HG03378 (cell line): ENCODE measurements around the gene KLF15.
"Not testable (repeated sequence)": the region's sequence is repeated elsewhere in the genome, so short reads cannot be mapped to it uniquely, and the experiment has no call there.

Experiments used
- ATAC-seq: cut with Tn5 transposase; IDR thresholded peaks from one replicate; pipeline ENCODE4 v1.9.1; 2021; ENCODE audit warnings: mild to moderate bottlenecking, moderate library complexity; ENCODE audit not compliant: unreplicated experiment

The KLF15 gene

GRCh38 chr3:126348308-126348920 is 8.8 kb downstream of the KLF15 start:
- no peak for ATAC-seq

- no peak for ATAC-seq
These were observed 9.6 kb downstream of the KLF15 start for GRCh38 chr3:126347543-126348161.

GRCh38 chr3:126346466-126346865 is 10.7 kb downstream of the KLF15 start:
- no peak for ATAC-seq

GRCh38 chr3:126345641-126346460 is 11.4 kb downstream of the KLF15 start:
- no peak for ATAC-seq

GRCh38 chr3:126345231-126345630 is 12.0 kb downstream of the KLF15 start:
- ATAC-seq = no peak

- no peak for ATAC-seq
These were observed 12.7 kb downstream of the KLF15 start for GRCh38 chr3:126344380-126345041.

- no peak for ATAC-seq
These were observed 13.6 kb downstream of the KLF15 start for GRCh38 chr3:126343649-126344035.

GRCh38 chr3:126342991-126343648 is 14.1 kb downstream of the KLF15 start:
- ATAC-seq = no peak

GRCh38 chr3:126342211-126342610 is 15.0 kb downstream of the KLF15 start:
- ATAC-seq = no peak

GRCh38 chr3:126341755-126342150 is 15.5 kb downstream of the KLF15 start:
- no peak for ATAC-seq

GRCh38 chr3:126340943-126341754 is 16.1 kb downstream of the KLF15 start:
- ATAC-seq = no peak

GRCh38 chr3:126340596-126340942 is 16.6 kb downstream of the KLF15 start:
- ATAC-seq = no peak

- ATAC-seq = no peak
These were observed 17.1 kb downstream of the KLF15 start for GRCh38 chr3:126340081-126340511.

- ATAC-seq = no peak
These were observed 17.7 kb downstream of the KLF15 start for GRCh38 chr3:126339466-126339865.

- no peak for ATAC-seq
These were observed 18.4 kb downstream of the KLF15 start for GRCh38 chr3:126338790-126339288.

GRCh38 chr3:126337980-126338651 is 19.1 kb downstream of the KLF15 start:
- no peak for ATAC-seq

- not testable (repeated sequence) for ATAC-seq
These were observed 25.3 kb downstream of the KLF15 start for GRCh38 chr3:126331812-126332336.

GRCh38 chr3:126329927-126330725 is 27.1 kb downstream of the KLF15 start:
- no peak for ATAC-seq
